ENCODE data around the gene STX16. TPM values are rescaled to one million over a fixed set of nuclear protein-coding genes. Genes with fewer than 3 reads are reported as not detected.
A peak's percentile ranks its signal among the peaks of the same experiment; 100 is the strongest.

STX16 gene
- total RNA-seq, 1 experiment from 2014 or later = 89.1 TPM

- ATAC-seq (no peak), DNase-seq (ENCODE audit: low spot score) (peak; percentile 1)
- ChIA-PET POLR2A (no interaction called here), CTCF (interaction anchor here (0.8 to 7.3 kb wide), 5 partner anchors 7 to 206 kb away, joined by 3 to 119 read pairs (median 4); partner anchors contain the start of gene GNAS)
- peaks cover 15% of the 10 kb centered on the region for H3K4me1 Mint-ChIP-seq
- H3K36me3 Mint-ChIP-seq = no peaks in the 10 kb centered on the region
- no peaks in the 10 kb centered on the region for H3K27me3 Mint-ChIP-seq (ENCODE audit: low read depth)
- no peak overlapping the region for H3K4me3 Mint-ChIP-seq
- H3K9me3 Mint-ChIP-seq = peaks cover 6% of the 10 kb centered on the region; the same call in 1 of the 2 replicates
- TF ChIP-seq ETV6 (CRISPR knock-in tag; IDR thresholded peaks at IDR 0.05) = no peak
- no peak for TF ChIP-seq E2F5 (CRISPR knock-in tag; IDR thresholded peaks at IDR 0.05)
- TF ChIP-seq ZNF121 (CRISPR knock-in tag; IDR thresholded peaks at IDR 0.05) = no peak
- no peak for TF ChIP-seq ZNF232 (CRISPR knock-in tag; IDR thresholded peaks at IDR 0.05)
- TF ChIP-seq MYBL2 (CRISPR knock-in tag; IDR thresholded peaks at IDR 0.05) = no peak
- TF ChIP-seq HMGXB4 (CRISPR knock-in tag; IDR thresholded peaks at IDR 0.05) = no peak
- no peak for TF ChIP-seq ZBTB43 (CRISPR knock-in tag; IDR thresholded peaks at IDR 0.05)
- TF ChIP-seq HMGA2 (CRISPR knock-in tag; IDR thresholded peaks at IDR 0.05) = no peak
- no peak for TF ChIP-seq E2F1 (CRISPR knock-in tag; IDR thresholded peaks at IDR 0.05)
- TF ChIP-seq ZNF396 (CRISPR knock-in tag; IDR thresholded peaks at IDR 0.05; ENCODE audit: borderline replicate concordance) = no peak
- no peak for TF ChIP-seq ZNF425 (CRISPR knock-in tag; conservative IDR thresholded peaks at IDR 0.05)
- TF ChIP-seq FOXK1 (CRISPR knock-in tag; IDR thresholded peaks at IDR 0.05) = no peak
- no peak for TF ChIP-seq JUN (CRISPR knock-in tag; IDR thresholded peaks at IDR 0.05)
- no peak for TF ChIP-seq ESRRA (CRISPR knock-in tag; IDR thresholded peaks at IDR 0.05; ENCODE audit: borderline replicate concordance)
- TF ChIP-seq PREB (CRISPR knock-in tag; IDR thresholded peaks at IDR 0.05; ENCODE audit: borderline replicate concordance) = no peak
- no peak overlapping the region for H3K27ac Mint-ChIP-seq
Observed at GRCh38 chr20:58646703-58647102, 4.4 kb upstream of the STX16 start.

GRCh38 chr20:58647162-58647795 lies 3.8 kb upstream of the STX16 start:
- Mint-ChIP-seq H3K27me3 (ENCODE audit: low read depth) (no peaks in the 10 kb centered on the region; the same call in 1 of the 2 replicates), H3K36me3 (no peaks in the 10 kb centered on the region), H3K4me1 (peaks cover 15% of the 10 kb centered on the region), H3K27ac (no peak overlapping the region), H3K9me3 (peaks cover 4% of the 10 kb centered on the region; the same call in 1 of the 2 replicates), H3K4me3 (no peak overlapping the region)
- POLR2A ChIA-PET = interaction anchor here (0.7 kb wide), 1 partner anchor 158 kb away, joined by 3 read pairs; no protein-coding TSS in a partner anchor
- CTCF ChIA-PET = interaction anchor here (0.8 to 7.3 kb wide), 8 partner anchors 8 to 223 kb away, joined by 3 to 119 read pairs (median 4); partner anchors contain the start of gene GNAS
- DNase-seq (ENCODE audit: low spot score) (no peak), ATAC-seq (no peak)
- TF ChIP-seq ZMAT4 (CRISPR knock-in tag; IDR thresholded peaks at IDR 0.05) (no peak), MYBL2 (CRISPR knock-in tag; IDR thresholded peaks at IDR 0.05) (no peak), ZNF532 (CRISPR knock-in tag; IDR thresholded peaks at IDR 0.05; ENCODE audit: borderline replicate concordance) (no peak), CREM (CRISPR knock-in tag; IDR thresholded peaks at IDR 0.05) (no peak), ESRRA (CRISPR knock-in tag; IDR thresholded peaks at IDR 0.05; ENCODE audit: borderline replicate concordance) (no peak), HMGXB4 (CRISPR knock-in tag; IDR thresholded peaks at IDR 0.05) (no peak)

Data from WTC11 (cell line).